B cell (primary cell): ENCODE measurements around the gene TMEM273. TPM values are rescaled to one million over a fixed set of nuclear protein-coding genes. Genes with fewer than 3 reads are reported as not detected.

Experiments
- ATAC-seq: fragments of 200-7000 bp; cut with Tn5 transposase; one replicate; pipeline ENCODE4 v1.10.0; 2021; ENCODE audit warnings: low read depth, mild to moderate bottlenecking, moderate number of reproducible peaks, moderate library complexity
- CTCF ChIA-PET: fragments of 350-600 bp; sonication (Branson Sonifier 250); formaldehyde crosslinking; loops from one replicate; lab custom pipeline; 2021; ENCODE audit warnings: antibody characterized with exemption, inconsistent platforms; lab: Charles Lee
- POLR2A ChIA-PET: fragments of 350-600 bp; sonication (Branson Sonifier 250); formaldehyde crosslinking; loops from one replicate; lab custom pipeline; 2021; ENCODE audit warnings: antibody characterized with exemption; lab: Charles Lee
- DNase-seq: peaks from one replicate; pipeline ENCODE4 v3.0.0; 2013
- H2AFZ ChIP-seq: 2 replicates; pipeline ENCODE4 v1.6.1; 2012; ENCODE audit warnings: mild to moderate bottlenecking, low read depth, low read length; ENCODE audit not compliant: insufficient read depth, poor library complexity, severe bottlenecking
- H3K27ac ChIP-seq, 2 donors: 1 replicate in 1 of 2; 2 replicates in 1 of 2; pipeline ENCODE4 v1.5.1; 2012 to 2013; ENCODE audit warnings: low read length in 2 of 2, mild to moderate bottlenecking in 2 of 2, moderate library complexity in 1 of 2
- H3K27me3 ChIP-seq, 4 experiments: fragments of 200-600 bp in 1 of 4; sonication (generic) in 1 of 4; replicated peaks in 1 of 4; 1 replicate in 2 of 4; 2 replicates in 2 of 4; pipeline versions ENCODE4 v1.6.1 to v1.7.0; 2013 to 2016; ENCODE audit warnings: low read length in 3 of 4, mild to moderate bottlenecking in 2 of 4, mixed read lengths in 1 of 4, moderate library complexity in 1 of 4; ENCODE audit not compliant: insufficient read depth in 4 of 4, control insufficient read depth in 3 of 4; ENCODE audit errors: control extremely low read depth in 1 of 4
- H3K36me3 ChIP-seq, 2 experiments: replicated peaks in 1 of 2; 1 replicate in 1 of 2; 2 replicates in 1 of 2; pipeline versions ENCODE4 v1.6.1 to v1.7.1; 2013; ENCODE audit warnings: low read length in 1 of 2; ENCODE audit not compliant: insufficient read depth in 2 of 2, control insufficient read depth in 1 of 2; ENCODE audit errors: control extremely low read depth in 1 of 2, extremely low read depth in 1 of 2
- H3K4me1 ChIP-seq, 2 donors: fragments of 200-600 bp in 1 of 2; sonication (generic) in 1 of 2; 1 replicate in 1 of 2; 2 replicates in 1 of 2; pipeline versions ENCODE4 v1.5.1 to v1.6.1; 2013 to 2017; ENCODE audit warnings: low read length in 2 of 2; ENCODE audit not compliant: control insufficient read depth in 2 of 2, insufficient read depth in 2 of 2
- H3K4me2 ChIP-seq: replicated peaks from 2 replicates; pipeline ENCODE3; 2012; ENCODE audit warnings: mild to moderate bottlenecking, low read depth, low read length; ENCODE audit not compliant: poor library complexity, severe bottlenecking
- H3K4me3 ChIP-seq, 5 experiments: fragments of 200-600 bp in 1 of 5; sonication (generic) in 1 of 5; 1 replicate in 3 of 5; 2 replicates in 2 of 5; pipeline versions ENCODE4 v1.5.1 to v1.7.0; 2011 to 2016; ENCODE audit warnings: low read length in 4 of 5, mild to moderate bottlenecking in 4 of 5, low read depth in 2 of 5, control low read depth in 1 of 5, moderate library complexity in 1 of 5; ENCODE audit not compliant: insufficient read depth in 1 of 5; ENCODE audit errors: control extremely low read depth in 1 of 5, extremely low read depth in 1 of 5
- H3K79me2 ChIP-seq: fragments of 200-600 bp; sonication (generic); one replicate; pipeline ENCODE4 v1.6.0; 2016; ENCODE audit warnings: low read length; ENCODE audit not compliant: control insufficient read depth, insufficient read depth
- H3K9ac ChIP-seq: fragments of 200-600 bp; sonication (generic); 2 replicates; pipeline ENCODE4 v1.6.1; 2017; ENCODE audit warnings: mild to moderate bottlenecking, low read length, moderate library complexity
- H3K9me3 ChIP-seq, 3 donors: one replicate each; pipeline versions ENCODE4 v1.6.1 to v1.7.1; 2013; ENCODE audit warnings: low read length in 2 of 3; ENCODE audit not compliant: control insufficient read depth in 2 of 3, insufficient read depth in 1 of 3; ENCODE audit errors: control extremely low read depth in 1 of 3
- H4K20me1 ChIP-seq: 2 replicates; pipeline ENCODE4 v1.6.0; 2012; ENCODE audit warnings: mild to moderate bottlenecking, low read length; ENCODE audit not compliant: insufficient read depth, control insufficient read depth, poor library complexity, severe bottlenecking
- H3K27ac Mint-ChIP-seq: one replicate; pipeline ENCODE4 v1.8.0; 2021; ENCODE audit warnings: mixed read lengths
- H3K27me3 Mint-ChIP-seq: one replicate; pipeline ENCODE4 v1.8.0; 2021; ENCODE audit warnings: mixed read lengths
- H3K4me1 Mint-ChIP-seq: one replicate; pipeline ENCODE4 v1.8.0; 2021; ENCODE audit warnings: mixed read lengths
- H3K4me3 Mint-ChIP-seq: one replicate; pipeline ENCODE4 v1.8.0; 2021; ENCODE audit warnings: mixed read lengths
- H3K9me3 Mint-ChIP-seq: one replicate; pipeline ENCODE4 v1.8.0; 2022; ENCODE audit warnings: mixed read lengths; ENCODE audit not compliant: insufficient read depth
- CTCF ChIP-seq: fragments of 200-600 bp; IDR thresholded peaks from one replicate; pipeline ENCODE4 v1.8.0; 2022; ENCODE audit warnings: antibody characterized with exemption, mild to moderate bottlenecking
- EZH2 ChIP-seq: IDR thresholded peaks from 2 replicates; pipeline ENCODE4 v1.6.1; 2012; ENCODE audit warnings: borderline replicate concordance, low read depth, mild to moderate bottlenecking, moderate library complexity, low read length; ENCODE audit not compliant: insufficient read depth, poor library complexity, severe bottlenecking
- WGBS: methylation state at CpG from one replicate; pipeline ENCODE4 v1.1.5; 2013; ENCODE audit warnings: missing lambda C conversion rate; ENCODE audit not compliant: insufficient coverage; 5-methylcytosine and 5-hydroxymethylcytosine counted together
- intact Hi-C: fragments of 100-400 bp; cut with micrococcal nuclease; formaldehyde crosslinking; loops from one replicate; pipeline ENCODE4 v1.10.0; 2022
- polyA plus RNA-seq: library from polyadenylated mRNA; depleted of rRNA; stranded (reverse); fragments of >200 nt; gene quantifications from 2 replicates; pipeline ENCODE4 v1.2.3, GENCODE V29; 2012
- total RNA-seq, 2 donors: library from RNA; stranded (reverse); fragments of 120-200 nt in 1 of 2; gene quantifications; 1 replicate in 1 of 2; 2 replicates in 1 of 2; pipeline versions ENCODE4 v1.2.3 to v1.2.4, GENCODE V29; 2013 to 2022

The TMEM273 gene
- total and polyA plus RNA-seq, 2 donors (not counting 1 experiment from before 2014, with no cell fraction given): 36.0 to 36.4 TPM

GRCh38 chr10:49112098-49112497 lies 76.1 kb downstream of the TMEM273 start:
- intact Hi-C loops: no loop called here
- no peak overlapping the region for H3K4me3 Mint-ChIP-seq
- Histone ChIP-seq H3K4me3 (no peak overlapping the region), H3K4me2 (no peak overlapping the region), H3K9me3 (peaks cover 0 to 5% (median 0%) of the 10 kb centered on the region in 3 donors), H3K36me3 (no peaks in the 10 kb centered on the region), H2AFZ (no peak overlapping the region), H3K4me1 (peaks cover 4 to 5% of the 10 kb centered on the region in 2 donors), H3K9ac (no peak overlapping the region), H3K79me2 (no peaks in the 10 kb centered on the region), H3K27ac (no peak overlapping the region), H4K20me1 (no peaks in the 10 kb centered on the region), H3K27me3 (peaks cover 0 to 46% (median 16%) of the 10 kb centered on the region in 4 experiments)
- no peak overlapping the region for H3K27ac Mint-ChIP-seq
- DNase-seq (no peak), ATAC-seq (no peak)
- ChIA-PET CTCF (no interaction called here), POLR2A (no interaction called here)
- no peaks in the 10 kb centered on the region for H3K9me3 Mint-ChIP-seq
- WGBS: 94% methylated on average over 2 of the region's 3 CpGs
- no peak for TF ChIP-seq EZH2
- TF ChIP-seq CTCF: no peak
- peaks cover 17% of the 10 kb centered on the region for H3K27me3 Mint-ChIP-seq
- peaks cover 4% of the 10 kb centered on the region for H3K4me1 Mint-ChIP-seq

- no peaks in the 10 kb centered on the region for H4K20me1 ChIP-seq
- H3K27ac ChIP-seq: no peak overlapping the region
- Mint-ChIP-seq H3K27me3 (peaks cover 16% of the 10 kb centered on the region), H3K4me3 (no peak overlapping the region), H3K9me3 (no peaks in the 10 kb centered on the region), H3K27ac (no peak overlapping the region), H3K4me1 (peaks cover 4% of the 10 kb centered on the region)
- DNase-seq: no peak
- H3K4me3 ChIP-seq: no peak overlapping the region
- ATAC-seq: no peak
- H3K36me3 ChIP-seq: no peaks in the 10 kb centered on the region
- no peaks in the 10 kb centered on the region for H3K79me2 ChIP-seq
- H3K27me3 ChIP-seq: peaks cover 0 to 43% (median 12%) of the 10 kb centered on the region in 4 experiments
- POLR2A ChIA-PET: no interaction called here
- no peak for TF ChIP-seq EZH2
- TF ChIP-seq CTCF: no peak
- peaks cover 0 to 5% (median 0%) of the 10 kb centered on the region in 3 donors for H3K9me3 ChIP-seq
- no peak overlapping the region for H3K4me2 ChIP-seq
- H3K9ac ChIP-seq: no peak overlapping the region
- intact Hi-C loops: no loop called here
- CTCF ChIA-PET: no interaction called here
- no peak overlapping the region for H2AFZ ChIP-seq
- 83% methylated on average over 3 of the region's 8 CpGs for WGBS
- H3K4me1 ChIP-seq: peaks cover 4 to 5% of the 10 kb centered on the region in 2 donors
Measured at GRCh38 chr10:49111320-49111698, 76.9 kb downstream of the TMEM273 start.
